Ishikawa (cell line): ENCODE data around the gene C1R.

Experiments
- EP300 ChIP-seq: IDR thresholded peaks from 2 replicates; pipeline ENCODE4 v1.6.1; 2012; ENCODE audit warnings: borderline replicate concordance
- FOXM1 ChIP-seq: IDR thresholded peaks from 2 replicates; pipeline ENCODE4 v1.6.1; 2012; ENCODE audit warnings: low read depth, borderline replicate concordance
- RAD21 ChIP-seq: IDR thresholded peaks from 2 replicates; pipeline ENCODE4 v1.6.1; 2012; ENCODE audit warnings: low read depth
- TAF1 ChIP-seq: IDR thresholded peaks from 2 replicates; pipeline ENCODE4 v1.6.1; 2012; ENCODE audit warnings: low read depth, mild to moderate bottlenecking
- TCF12 ChIP-seq: IDR thresholded peaks from 2 replicates; pipeline ENCODE4 v1.6.1; 2012; ENCODE audit warnings: low read depth
- TEAD4 ChIP-seq: IDR thresholded peaks from 2 replicates; pipeline ENCODE4 v1.6.1; 2012
- YY1 ChIP-seq: IDR thresholded peaks from 2 replicates; pipeline ENCODE4 v1.6.1; 2012; ENCODE audit warnings: low read depth
- TF ChIP-seq, protein P1 (sequence below): IDR thresholded peaks from 2 replicates; pipeline ENCODE4 v1.6.1; 2012
- TF ChIP-seq, protein P2 (sequence below): IDR thresholded peaks from 2 replicates; pipeline ENCODE4 v1.6.1; 2012; ENCODE audit warnings: low read depth, mild to moderate bottlenecking

DNA sequence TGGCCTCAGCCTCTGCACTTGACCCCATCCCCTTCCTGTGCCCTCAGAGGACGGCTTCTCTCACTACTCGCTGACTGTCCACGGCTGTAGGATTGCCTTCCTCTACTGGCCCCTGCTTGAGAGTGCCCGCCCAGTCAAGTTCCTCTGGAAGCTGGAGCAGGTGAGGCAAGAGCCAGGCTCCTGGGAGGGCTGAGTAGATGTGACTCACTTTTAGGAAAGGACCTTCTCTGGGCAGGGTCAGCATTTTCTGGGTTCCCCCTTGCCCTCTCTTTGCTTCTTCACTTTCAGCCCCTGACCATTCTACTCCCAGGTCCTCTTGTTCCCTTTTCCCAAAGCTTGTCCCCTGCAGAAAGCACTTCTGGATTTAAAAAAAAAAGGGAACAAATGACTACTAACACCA is 45.7 kb upstream of the C1R start:
- TF ChIP-seq EP300 (no peak), TAF1 (no peak), TCF12 (no peak), FOXM1 (no peak), TEAD4 (no peak), YY1 (no peak), RAD21 (no peak)
- TF ChIP-seq, protein P1, sequence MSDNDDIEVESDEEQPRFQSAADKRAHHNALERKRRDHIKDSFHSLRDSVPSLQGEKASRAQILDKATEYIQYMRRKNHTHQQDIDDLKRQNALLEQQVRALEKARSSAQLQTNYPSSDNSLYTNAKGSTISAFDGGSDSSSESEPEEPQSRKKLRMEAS: no peak
- TF ChIP-seq, protein P2, sequence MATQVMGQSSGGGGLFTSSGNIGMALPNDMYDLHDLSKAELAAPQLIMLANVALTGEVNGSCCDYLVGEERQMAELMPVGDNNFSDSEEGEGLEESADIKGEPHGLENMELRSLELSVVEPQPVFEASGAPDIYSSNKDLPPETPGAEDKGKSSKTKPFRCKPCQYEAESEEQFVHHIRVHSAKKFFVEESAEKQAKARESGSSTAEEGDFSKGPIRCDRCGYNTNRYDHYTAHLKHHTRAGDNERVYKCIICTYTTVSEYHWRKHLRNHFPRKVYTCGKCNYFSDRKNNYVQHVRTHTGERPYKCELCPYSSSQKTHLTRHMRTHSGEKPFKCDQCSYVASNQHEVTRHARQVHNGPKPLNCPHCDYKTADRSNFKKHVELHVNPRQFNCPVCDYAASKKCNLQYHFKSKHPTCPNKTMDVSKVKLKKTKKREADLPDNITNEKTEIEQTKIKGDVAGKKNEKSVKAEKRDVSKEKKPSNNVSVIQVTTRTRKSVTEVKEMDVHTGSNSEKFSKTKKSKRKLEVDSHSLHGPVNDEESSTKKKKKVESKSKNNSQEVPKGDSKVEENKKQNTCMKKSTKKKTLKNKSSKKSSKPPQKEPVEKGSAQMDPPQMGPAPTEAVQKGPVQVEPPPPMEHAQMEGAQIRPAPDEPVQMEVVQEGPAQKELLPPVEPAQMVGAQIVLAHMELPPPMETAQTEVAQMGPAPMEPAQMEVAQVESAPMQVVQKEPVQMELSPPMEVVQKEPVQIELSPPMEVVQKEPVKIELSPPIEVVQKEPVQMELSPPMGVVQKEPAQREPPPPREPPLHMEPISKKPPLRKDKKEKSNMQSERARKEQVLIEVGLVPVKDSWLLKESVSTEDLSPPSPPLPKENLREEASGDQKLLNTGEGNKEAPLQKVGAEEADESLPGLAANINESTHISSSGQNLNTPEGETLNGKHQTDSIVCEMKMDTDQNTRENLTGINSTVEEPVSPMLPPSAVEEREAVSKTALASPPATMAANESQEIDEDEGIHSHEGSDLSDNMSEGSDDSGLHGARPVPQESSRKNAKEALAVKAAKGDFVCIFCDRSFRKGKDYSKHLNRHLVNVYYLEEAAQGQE: no peak
